H1 (cell line): ENCODE results near the gene NEK2. TPM values are rescaled to one million over a fixed set of nuclear protein-coding genes. Genes with fewer than 3 reads are reported as not detected.

ENCODE experiments used
- KDM1A ChIP-seq: fragments of 200-600, 300-600 bp; sonication (generic); IDR thresholded peaks from 2 replicates; pipeline ENCODE4 v1.7.1; 2016; ENCODE audit warnings: mild to moderate bottlenecking, low read length, borderline replicate concordance
- SP2 ChIP-seq: IDR thresholded peaks from 2 replicates; pipeline ENCODE4 v1.6.1; 2012; ENCODE audit warnings: mild to moderate bottlenecking, low read length, inconsistent platforms
- polyA plus RNA-seq, 7 experiments: library from polyadenylated mRNA; depleted of rRNA in 3 of 7; stranded (reverse) in 5 of 7; unstranded in 2 of 7; fragments of >200 nt in 5 of 7; fragments of 200-250 nt in 2 of 7; gene quantifications; 1 replicate in 5 of 7; 2 replicates in 1 of 7; 4 replicates in 1 of 7; pipeline versions ENCODE4 v1.2.1 to v1.2.3, GENCODE V29; 2011 to 2013; ENCODE audit warnings: missing spikeins in 2 of 7, mixed read lengths in 2 of 7
- total RNA-seq: library from RNA; stranded (reverse); fragmentation: NEBNext Ultra II Directional; extraction: Animal tissue kit (Norgen Biotek cat#: 25700); gene quantifications from 2 replicates; pipeline ENCODE4 v1.2.1, GENCODE V29; 2021

Gene NEK2
- total and polyA plus RNA-seq, 2 of the 8 experiments (the other 6 are each of a cell fraction or from before 2014, with no cell fraction given): 8.4 to 22.9 TPM

DNA sequence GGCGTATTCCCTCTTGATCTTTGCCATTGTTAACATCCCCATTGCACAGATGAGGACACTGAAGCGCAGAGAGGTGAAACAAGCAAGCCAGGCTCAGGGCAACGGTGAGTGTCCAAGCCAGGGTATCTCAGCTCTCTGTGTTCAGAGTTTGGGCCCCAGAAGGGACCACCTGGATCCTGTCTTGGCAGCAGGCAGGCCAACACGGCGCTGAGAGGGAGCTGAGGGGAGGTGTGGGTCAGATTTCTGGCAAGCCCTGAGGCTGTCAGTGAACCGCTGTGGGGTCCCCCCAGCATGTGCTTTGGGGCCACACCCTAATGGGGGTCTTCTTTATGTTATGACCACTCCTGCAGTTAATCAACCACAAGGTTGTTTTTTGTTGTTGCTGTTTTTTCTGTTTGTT, 23.1 kb downstream of the NEK2 start (continued):
- no peak for TF ChIP-seq KDM1A
- no peak for TF ChIP-seq SP2
